ENCODE results near the gene NMB.
"Not testable (repeated sequence)": the region's sequence is repeated elsewhere in the genome, so short reads cannot be mapped to it uniquely, and the experiment has no call there.

Gene NMB, protein sequence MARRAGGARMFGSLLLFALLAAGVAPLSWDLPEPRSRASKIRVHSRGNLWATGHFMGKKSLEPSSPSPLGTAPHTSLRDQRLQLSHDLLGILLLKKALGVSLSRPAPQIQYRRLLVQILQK

DNA sequence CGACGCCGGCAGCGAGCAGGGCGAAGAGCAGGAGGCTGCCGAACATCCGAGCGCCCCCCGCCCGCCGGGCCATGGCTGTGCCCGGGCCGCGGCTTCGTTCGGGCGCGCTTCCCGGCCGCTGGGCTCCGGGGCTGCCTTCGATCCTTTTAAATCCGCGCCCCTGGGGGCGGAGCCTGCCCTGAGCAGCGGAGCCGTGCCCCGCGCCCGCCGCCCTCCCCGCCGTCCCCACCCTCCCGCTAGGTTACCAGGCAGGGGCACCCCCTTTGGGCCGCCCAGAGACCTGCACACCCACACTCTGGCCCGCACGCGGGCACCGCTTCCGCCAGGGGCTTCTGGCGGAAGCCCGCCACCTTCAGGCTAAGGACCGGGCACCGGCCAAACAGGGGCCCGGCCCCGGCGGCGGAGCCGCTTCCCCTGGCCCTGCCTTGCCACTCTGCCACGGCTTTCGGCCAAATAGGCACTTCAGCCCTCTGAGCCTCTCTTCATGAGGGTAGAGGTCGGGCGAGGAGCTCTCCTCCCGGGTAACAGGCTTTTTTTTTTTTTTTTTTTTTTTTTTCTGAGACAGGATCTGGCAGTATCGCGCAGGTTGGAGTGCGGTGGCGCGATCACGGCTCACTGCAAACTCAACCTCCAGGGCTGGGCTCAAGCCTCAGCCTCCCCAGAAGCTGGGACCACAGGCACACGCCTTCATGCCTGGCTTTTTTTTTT lies at the start of gene NMB:
NMB (minus strand) TSS at position 120 of the 708 bp plus-strand sequence; CDS start at position 73, 47 bp downstream.
- peak; percentile 15 for DNase-seq

DNA sequence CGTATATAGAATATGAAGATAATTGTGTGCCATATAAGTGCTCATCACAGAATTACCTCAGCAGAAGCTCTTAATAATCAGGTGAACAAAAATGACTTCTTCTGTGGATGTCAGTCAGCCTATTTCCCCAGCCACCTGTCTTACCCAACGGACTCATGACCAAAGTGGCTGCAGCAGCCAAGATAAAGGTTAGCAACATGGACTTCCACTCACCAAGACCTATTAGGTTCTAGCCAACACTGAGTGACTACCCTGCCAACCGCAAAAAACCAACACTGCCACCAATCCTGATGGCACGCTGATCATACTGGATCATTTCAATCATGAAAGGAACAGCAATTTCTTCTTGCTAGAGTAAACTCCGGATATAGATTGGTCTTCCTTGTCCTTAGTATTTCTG lies 45.8 kb upstream of the NMB start:
- DNase-seq, result no peak

DNA sequence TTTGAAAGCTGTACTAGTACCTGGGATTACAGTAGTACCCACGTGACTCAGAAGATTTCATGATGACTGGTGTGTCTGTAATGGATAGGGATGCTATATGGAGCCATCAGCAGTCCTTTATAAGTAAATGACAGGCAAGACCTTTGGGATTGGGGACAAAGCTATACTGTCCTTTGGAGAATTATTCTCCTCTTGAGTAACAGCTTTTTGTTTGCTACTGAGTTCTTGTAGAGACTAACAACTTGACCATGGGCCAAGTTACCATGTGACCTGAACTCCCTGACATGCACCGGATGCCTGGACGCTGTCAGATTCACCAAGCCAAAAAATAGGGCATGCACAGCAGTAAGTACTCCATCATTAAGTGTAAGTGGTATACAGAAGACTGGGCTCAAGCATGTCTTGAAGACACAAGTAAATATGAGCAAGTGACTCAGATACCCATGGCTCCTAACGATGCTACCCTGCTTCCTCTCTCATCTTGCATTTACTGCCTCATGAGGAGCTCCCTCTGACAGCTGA lies 45.0 kb upstream of the NMB start:
- DNase-seq, result no peak

DNA sequence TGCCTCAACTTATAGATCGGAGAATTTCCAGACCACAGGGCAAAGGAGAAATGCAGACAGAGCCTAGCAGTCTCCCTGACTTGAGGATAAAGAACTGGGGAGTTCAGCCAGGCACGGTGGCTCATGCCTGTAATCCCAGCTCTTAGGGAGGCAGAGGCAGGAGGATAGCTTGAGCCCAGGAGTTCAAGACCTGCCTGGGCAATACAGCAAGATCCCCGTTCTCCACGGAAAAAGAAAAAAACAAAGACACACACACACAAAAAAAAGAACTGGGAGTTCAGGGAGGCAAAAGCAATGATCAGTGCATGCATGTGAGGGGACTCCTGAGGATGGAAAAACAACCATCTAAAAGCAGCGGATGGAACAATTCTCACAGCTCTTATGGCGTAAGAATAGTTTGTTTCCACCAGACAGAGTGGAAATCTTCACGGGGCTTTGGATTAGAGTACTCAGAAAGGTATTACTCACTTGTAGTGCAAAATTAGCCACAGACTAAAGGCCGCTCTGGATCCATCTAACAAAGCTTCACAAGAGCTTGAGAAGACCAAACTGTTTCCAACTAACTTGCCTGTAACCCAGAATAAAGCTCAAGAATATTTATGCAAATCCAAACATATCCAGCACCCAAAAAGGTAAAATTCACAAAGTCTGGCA lies 41.7 kb upstream of the NMB start:
- DNase-seq, result no peak

DNA sequence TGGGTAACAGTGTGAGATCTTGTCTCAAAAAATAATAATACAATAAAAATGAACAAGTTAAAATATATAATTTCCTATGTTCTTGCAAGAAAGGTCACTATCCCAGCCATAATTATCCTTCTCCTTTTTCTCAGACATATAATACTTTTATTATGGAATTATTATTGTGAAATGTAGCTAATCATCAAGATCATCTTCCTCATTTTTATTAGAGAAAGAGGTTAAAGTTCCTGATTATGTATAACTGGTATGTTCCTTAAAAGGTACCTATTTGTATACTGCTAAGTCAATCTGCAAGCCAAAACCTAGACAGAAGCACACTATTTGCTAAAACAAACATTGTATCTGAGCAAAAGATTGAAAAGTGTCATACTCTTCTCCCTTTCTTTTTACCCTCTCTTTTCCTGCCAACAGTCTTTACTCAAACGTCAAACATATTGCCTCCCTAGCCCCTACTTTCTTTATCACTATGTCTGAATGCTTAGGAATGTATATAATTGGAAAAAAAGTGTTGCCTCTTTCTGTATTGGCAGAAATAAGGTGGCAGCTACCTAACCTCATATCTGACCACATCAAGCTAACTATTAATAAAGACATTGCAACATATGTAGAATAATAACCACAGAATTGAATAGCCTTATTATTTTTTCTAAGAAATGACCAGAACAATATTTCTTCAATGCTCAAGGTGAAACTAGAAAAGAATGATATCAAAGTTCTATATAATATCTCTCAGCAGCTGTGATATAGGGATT lies 39.4 kb upstream of the NMB start:
- DNase-seq, result no peak

DNA sequence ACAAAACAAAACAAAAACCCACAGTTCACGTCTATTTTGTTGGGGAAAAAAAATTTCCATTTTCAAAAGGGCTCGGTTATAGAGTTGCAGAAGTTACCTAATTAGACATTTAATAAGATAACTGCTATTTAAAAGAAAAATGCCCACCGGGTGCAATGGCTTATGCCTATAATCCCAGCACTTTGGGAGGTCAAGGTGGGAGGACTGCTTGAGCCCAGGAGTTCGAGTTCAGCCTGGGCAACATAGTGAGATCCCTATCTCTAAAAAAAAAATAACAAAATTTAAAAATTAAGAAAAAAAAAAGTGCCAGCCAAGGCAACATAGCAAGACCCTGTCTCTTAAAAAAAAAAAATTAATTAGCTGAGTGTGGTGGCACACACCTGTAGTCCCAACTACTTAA lies 38.8 kb upstream of the NMB start:
- no peak for DNase-seq

DNA sequence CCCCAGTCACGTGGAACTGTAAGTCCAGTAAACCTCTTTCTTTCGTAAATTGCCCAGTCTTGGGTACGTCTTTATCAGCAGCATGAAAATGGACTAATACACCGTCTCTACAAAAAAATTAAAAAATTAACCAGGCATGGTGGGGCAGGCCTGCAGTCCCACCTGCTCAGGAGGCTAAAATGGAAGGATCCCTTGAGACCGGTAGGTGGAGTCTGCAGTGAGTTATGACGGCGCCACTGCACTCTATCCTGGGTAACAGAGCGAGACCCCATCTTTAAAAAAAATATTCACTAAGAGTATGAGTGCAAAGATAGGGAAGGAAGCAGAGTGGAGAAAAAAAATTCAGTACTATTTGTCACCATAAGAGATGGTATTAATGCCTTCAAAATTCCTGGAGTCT lies 32.3 kb upstream of the NMB start:
- DNase-seq, result no peak

DNA sequence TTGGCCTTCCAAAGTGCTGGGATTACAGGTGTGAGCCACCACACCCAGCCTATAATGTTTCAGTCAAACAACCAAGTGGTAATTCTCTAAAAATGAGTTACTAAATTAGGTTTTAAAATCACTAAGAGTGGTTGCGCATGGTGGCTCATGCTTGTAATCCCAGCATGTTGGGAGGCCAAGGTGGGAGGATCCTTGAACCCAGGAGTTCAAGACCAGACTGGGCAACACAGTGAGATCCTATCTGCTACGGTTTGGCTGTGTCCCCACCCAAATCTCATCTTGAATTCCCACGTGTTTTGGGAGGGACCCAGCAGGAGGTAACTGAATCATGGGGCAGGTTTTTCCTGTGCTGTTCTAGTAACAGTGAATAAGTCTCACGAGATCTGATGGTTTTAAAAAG lies 31.9 kb upstream of the NMB start:
- no peak for DNase-seq

DNA sequence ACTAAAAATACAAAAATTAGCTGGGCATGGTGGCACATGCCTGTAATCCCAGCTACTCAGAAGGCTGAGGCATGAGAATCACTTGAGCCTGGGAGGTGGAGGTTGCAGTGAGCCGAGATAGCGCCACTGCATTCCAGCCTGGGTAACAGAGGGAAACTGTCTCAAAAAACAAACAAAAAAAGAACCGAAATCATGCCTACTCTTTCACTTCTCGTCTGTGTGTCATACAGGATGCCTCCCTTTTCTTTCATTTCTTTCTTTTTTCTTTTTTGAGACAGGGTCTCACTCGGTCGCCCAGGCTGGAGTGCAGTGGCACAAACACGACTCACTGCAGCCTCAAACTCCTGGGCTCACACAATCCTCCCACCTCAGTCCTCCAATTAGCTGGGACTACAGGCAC lies 28.4 kb upstream of the NMB start:
- DNase-seq, result not testable (repeated sequence)

DNA sequence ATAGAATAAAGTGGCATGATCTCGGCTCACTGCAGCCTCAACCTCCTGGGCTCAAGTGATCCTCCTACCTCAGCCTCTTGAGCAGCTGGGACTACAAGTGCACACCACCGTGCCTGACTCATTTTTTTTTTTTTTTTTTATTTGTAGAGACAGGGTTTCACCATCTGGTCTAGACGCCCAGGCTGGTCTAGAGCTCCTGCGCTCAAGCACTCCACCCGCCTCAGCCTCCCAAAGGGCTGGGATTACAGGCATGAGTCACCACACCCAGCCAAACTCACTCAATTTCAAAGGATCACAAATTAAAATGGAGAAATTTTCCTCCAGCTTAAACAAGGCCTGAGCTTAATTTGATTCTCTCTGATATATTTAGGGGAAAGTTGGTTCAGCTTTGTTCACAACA lies 27.3 kb upstream of the NMB start:
- no peak for DNase-seq

DNA sequence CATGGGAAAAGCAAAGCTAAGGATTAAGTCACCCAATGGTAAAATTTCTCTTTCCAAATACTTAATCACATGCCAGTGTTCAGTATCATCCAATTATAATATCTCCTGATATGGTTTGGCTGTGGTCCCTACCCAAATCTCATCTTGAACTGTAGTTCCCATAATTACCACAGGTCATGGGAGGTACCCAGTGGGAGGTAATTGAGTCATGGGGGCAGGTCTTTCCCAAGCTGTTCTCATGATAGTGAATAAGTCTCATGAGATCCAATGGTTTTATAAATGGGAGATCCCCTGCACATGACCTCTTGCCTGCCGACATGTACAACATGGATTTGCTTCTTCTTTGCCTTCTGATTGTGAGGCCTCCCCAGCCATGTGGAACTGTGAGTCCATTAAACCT lies 26.1 kb upstream of the NMB start:
- DNase-seq, result no peak

DNA sequence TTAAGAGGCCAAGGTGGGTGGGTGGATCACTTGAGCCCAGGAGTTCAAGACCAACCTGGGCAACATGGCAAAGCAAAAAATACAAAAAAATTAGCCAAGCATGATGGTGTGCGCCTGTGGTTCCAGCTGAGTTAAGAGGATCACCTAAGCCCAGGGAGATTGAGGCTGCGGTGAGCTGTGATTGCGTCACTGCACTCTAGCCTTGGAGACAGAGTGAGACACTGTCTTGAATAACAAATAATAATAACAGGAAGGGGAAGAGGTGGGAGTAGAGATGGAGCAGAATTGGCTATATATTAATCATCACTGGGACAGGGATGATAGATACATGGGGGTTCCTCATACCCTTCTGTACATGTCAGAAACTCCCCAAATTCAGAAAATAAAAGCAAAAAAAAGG lies 23.8 kb upstream of the NMB start:
- DNase-seq, result no peak

DNA sequence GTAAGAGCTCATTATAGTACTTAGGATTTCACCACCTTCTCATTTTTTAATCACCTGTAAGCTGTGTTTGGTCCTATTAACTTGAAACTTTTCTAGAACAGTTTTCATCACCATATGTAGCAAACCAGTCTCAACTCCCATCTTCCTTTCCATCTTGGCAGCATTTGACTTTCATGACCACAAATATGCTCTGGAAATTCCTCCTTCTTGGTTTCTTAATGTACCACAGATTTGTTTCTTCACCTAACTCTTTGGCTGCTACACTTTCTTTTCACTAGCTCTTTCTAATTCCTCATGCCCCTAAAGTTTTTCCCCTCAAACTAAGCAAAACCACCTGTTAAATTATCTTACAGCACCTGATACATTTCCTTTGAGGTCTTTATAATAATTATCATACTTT lies 13.2 kb upstream of the NMB start:
- DNase-seq, result no peak

DNA sequence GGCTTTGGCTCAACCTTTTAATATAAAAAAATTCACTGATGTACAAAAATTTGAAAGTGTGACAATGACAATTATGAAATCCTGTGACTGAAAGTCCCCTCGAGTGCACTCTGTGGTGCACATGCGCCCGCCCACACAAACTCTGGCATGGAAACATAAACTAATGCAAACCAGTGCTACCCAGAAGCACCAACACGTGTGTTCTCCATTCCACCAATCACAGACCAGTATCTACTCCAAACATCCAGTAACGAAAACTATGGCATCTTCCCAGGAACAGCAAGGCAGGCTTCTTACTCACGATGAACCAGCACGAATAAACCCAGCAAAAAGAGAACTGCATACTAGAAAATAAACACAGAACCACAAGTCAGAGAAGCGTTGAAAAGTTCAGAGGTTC lies 11.7 kb upstream of the NMB start:
- DNase-seq, result no peak

DNA sequence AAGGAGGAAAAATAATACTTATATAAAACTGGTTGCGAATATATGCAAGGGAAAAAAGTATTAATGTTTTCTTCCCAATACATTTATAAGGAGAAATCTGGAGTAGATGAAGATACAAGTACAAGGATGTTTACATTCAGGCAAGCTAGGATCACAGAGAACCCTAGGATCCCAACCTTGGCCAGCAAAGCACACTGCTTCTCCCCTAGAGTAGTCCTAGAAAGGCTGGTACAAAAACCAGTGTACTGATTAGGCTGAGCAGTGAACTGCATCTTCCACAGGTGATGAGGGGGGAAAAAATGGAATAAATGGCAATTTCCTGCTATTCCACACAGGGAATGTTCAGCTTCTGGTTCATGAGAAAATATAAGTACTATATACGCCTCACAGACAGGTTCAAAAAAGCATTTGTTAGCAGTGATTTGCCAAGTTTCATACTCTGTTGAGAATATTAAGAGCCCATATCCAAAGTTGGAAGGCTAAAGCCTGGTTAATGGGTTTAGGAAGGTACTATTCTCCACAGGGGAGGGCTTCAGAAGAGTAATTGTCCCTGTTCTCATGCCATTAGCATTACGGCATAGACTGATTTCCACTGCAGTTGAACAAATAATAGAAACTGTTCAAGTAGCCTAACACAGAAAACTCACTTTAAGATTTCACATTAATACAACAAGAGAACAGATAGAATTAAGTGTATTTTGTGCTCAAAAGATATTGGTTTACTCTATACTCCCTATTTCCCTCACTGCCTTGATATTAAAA lies 10.4 kb upstream of the NMB start:
- no peak for DNase-seq

DNA sequence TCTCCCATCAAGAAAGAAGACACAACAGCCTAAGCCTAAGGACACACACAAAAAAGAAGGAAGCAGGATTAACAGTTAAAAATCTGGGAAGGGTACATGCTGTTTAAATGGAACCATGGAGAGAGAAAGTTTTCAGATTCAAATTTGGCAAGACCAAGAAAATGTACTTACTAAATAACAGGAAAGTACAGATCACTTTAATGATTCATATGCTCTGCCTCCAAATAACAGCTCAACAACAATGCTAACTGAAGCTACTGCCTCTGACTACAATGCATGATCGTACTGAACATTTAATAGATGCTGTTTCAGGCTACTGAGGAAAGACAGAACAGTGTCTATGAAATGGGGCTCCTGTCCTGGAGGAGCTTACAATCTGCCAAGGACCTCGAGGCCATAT lies 8.4 kb upstream of the NMB start:
- no peak for DNase-seq

DNA sequence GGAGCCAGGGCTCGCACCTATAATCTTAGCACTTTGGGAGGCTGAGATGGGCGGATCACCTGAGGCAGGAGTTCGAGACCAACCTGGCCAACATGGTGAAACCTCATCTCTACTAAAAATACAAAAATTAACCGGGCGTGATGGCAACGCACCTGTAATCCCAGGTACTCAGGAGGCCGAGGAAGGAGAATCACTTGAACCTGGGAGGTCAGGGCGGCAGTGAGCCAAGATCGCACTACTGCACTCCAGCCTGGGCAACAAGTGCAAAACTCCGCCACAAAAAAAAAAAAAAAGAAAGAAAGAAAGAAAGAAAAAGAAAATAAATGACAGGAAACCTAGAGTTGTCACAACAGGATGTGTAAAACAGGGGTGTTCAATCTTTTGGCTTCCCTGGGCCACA lies 3.0 kb upstream of the NMB start:
- DNase-seq, result no peak

DNA sequence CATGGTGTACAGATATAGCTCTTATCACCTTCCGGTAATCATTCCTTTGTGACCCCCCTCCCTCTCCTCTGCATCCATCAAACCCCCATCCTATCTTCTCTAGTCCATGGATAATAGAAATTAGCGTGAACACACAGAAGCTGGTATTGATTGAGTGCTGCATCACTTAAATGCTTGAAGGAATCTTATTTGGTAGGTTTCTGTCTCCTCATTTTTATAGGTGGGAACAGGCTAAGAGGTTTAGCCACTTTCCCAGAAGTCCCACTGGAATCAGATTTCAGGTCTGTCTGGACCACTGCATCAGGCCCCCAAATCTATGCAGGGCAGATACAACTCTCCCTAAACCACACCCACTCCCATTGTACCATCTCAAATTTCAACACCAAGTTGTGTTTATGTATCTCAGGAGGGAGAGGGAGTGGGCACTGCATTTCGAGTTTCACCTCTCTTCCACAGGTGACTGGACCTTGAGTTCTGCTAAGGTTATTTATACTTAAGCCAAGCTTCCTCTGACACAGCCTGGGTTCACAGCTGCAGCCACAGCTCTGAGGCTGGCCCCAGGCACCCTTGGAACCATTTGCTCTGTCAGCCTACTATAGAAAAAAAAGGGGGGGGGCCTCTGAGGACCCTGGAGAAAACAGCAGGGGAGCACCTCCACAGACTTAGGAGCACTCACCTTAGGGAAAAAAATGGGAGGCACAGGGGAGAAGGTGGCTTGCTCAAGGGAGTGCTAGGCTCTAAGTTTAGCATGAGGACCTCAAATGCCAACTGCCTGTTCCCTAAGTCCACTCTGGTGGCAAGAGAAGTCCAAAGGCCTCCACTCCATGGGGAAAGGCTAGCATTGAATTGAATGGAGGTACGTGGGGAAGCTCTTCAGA lies 2.1 kb upstream of the NMB start:
- no peak for DNase-seq

DNA sequence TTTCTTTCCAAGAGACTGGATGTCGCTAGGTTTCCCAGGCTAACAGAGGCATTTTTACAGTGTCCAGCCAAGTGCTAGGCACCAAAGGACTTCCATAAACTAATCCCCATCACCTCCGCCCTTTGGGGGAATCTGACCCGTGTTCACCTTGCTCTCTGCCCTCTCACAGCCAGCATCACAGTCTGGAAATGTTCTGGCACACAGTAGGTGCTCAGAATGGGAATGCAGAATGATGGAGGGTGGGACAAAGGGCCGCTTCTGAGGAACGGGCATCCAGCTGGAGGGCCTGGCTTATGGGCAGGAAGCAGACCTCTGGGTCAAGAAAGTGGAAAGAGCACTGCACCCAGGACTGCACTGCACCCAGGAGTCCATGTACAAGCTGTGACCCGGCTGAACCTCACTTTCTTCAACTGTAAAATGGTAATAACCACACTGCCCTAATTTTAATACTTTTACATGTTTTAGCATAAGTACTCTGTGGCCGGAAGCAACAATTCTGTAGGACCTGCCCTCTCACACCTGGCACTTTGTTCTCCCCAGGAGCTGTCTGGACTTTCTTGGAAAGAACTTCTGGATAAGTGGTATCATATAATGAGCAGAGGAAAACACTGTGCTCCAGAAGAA lies 901 bp upstream of the NMB start:
- no peak for DNase-seq

DNA sequence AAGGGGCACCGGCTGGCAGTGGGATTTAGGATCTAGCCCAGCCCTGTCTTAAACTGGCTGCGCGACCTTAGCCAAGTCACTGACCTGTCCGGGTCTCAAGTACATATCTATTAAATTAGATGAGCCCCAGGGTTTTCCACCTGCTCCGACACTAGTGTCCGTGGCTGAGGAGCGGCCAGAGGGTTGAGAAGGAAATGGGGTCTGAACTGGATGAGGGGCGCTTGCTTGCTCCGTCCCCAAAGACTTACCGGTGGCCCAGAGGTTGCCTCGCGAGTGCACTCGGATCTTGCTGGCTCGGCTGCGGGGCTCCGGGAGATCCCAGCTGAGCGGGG lies 285 bp downstream of the NMB start:
- DNase-seq, result no peak

DNA sequence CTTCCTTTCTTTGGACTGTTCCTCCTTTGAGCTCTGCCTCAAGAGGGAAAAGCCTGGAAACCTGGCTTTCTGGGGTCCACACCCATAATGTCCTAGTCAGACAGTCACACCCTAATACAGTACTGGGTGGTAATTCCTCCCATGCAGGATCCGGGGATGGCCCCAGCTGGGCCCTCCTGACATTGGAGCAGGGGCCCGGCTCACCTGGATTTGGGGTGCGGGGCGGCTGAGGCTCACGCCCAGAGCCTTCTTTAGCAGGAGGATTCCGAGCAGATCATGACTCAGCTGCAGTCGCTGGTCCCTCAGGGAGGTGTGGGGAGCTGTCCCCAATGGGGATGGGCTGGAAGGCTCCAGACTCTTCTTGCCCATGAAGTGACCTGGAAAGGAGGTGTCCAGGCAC lies 1.0 kb downstream of the NMB start:
- DNase-seq, result no peak

All from DMS153 (cell line).